ENCODE results near the gene NFIB. TPM values are rescaled to one million over a fixed set of nuclear protein-coding genes. Genes with fewer than 3 reads are reported as not detected.
A peak's percentile ranks its signal among the peaks of the same experiment; 100 is the strongest.

Gene NFIB
- total and polyA plus RNA-seq, 2 of the 4 experiments (the other 2 are of a cell fraction), result 1.4 to 2.0 TPM

DNA sequence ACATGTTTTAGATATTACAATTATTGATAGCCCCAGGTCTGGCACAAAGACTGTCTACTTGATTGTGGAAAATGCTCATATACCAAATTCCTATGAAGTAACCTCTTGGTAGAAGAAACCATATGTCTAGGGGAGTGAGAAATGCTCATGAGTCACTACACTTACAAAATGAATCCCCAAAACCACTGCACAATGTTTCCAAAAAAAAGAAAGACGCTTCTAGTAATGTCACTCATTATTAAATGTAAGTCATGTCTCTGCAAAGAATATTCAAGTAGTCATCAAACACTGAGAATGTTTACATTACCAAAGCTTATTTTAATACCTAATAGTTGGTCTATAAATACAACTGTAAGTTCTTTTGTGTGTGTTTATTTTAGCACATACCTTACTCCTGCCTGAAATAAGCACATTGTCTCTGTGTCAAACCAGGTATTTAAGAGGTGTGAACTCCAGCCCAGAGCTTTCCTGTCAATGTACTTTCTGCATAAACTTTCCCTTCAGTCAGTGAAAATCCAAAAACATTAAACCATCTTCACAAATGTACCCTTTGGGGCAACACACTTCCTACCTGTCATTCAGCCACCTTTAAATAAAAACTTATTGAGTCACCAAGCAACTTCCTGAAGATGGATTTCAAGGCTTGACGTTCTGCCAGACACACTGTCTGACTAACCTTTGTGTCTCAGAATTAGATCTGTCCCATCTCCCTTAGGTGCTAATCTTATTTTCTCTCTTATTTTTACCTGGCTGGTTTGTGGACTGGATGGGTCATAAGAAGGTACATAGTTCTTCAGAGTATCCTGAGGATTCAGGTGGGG lies 194.0 kb downstream of the NFIB start:
- Histone ChIP-seq H3K18ac (ENCODE audit: low read depth, low read length) (no peak overlapping the region), H4K5ac (ENCODE audit: low read depth, low read length) (no peak overlapping the region), H3K27ac (ENCODE audit: insufficient read depth, low read length) (no peak overlapping the region), H3K4ac (ENCODE audit: low read depth, low read length) (no peak overlapping the region), H2BK20ac (ENCODE audit: low read depth, low read length) (no peak overlapping the region), H3K9me3 (ENCODE audit: control insufficient read depth, insufficient read depth, low read length) (no peaks in the 10 kb centered on the region), H3K79me1 (ENCODE audit: low read depth in 1 of 2, low read length in 2 of 2) (no peaks in the 10 kb centered on the region), H3K23ac (ENCODE audit: low read depth, low read length) (no peak overlapping the region), H3K4me2 (ENCODE audit: low read depth, low read length) (no peak overlapping the region), H3K14ac (replicated peaks; ENCODE audit: low read depth, low read length) (no peak overlapping the region), H3K36me3 (ENCODE audit: control insufficient read depth, insufficient read depth, low read length) (no peaks in the 10 kb centered on the region), H3K4me3 (ENCODE audit: insufficient read depth, low read depth, low read length) (no peak overlapping the region), H4K20me1 (ENCODE audit: insufficient read depth, low read length) (no peaks in the 10 kb centered on the region), H4K91ac (ENCODE audit: insufficient read depth, low read depth, low read length) (no peak overlapping the region), H2BK120ac (ENCODE audit: low read depth, low read length) (no peak overlapping the region), H2BK15ac (ENCODE audit: low read depth, low read length) (no peak overlapping the region), H2AK5ac (ENCODE audit: low read depth, low read length) (no peak overlapping the region), H3K9ac (ENCODE audit: low read depth, low read length) (no peak overlapping the region), H3K9me1 (ENCODE audit: insufficient read depth, low read length) (no peaks in the 10 kb centered on the region), H3K27me3 (ENCODE audit: control insufficient read depth, insufficient read depth, low read length) (peaks cover 2% of the 10 kb centered on the region; the same call in 1 of the 2 replicates), H4K8ac (ENCODE audit: low read depth in 2 of 2, low read length in 2 of 2) (no peak overlapping the region), H3K56ac (ENCODE audit: extremely low read depth, insufficient read depth, low read length) (no peak overlapping the region), H3K4me1 (ENCODE audit: control insufficient read depth, insufficient read depth, low read length) (no peaks in the 10 kb centered on the region), H2AK9ac (replicated peaks; ENCODE audit: low read depth, low read length, poor library complexity) (no peak overlapping the region), H2BK5ac (ENCODE audit: low read depth, low read length, poor library complexity, severe bottlenecking) (no peak overlapping the region), H2AFZ (replicated peaks; ENCODE audit: low read length, poor library complexity) (no peak overlapping the region)
- DNase-seq (peak; percentile 70), ATAC-seq (ENCODE audit: low read depth) (no peak)
- POLR2A ChIA-PET (ENCODE audit: unreplicated experiment), result no interaction called here
- TF ChIP-seq, protein P1, sequence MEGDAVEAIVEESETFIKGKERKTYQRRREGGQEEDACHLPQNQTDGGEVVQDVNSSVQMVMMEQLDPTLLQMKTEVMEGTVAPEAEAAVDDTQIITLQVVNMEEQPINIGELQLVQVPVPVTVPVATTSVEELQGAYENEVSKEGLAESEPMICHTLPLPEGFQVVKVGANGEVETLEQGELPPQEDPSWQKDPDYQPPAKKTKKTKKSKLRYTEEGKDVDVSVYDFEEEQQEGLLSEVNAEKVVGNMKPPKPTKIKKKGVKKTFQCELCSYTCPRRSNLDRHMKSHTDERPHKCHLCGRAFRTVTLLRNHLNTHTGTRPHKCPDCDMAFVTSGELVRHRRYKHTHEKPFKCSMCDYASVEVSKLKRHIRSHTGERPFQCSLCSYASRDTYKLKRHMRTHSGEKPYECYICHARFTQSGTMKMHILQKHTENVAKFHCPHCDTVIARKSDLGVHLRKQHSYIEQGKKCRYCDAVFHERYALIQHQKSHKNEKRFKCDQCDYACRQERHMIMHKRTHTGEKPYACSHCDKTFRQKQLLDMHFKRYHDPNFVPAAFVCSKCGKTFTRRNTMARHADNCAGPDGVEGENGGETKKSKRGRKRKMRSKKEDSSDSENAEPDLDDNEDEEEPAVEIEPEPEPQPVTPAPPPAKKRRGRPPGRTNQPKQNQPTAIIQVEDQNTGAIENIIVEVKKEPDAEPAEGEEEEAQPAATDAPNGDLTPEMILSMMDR (conservative IDR thresholded peaks at IDR 0.05; ENCODE audit: low read depth, low read length), result no peak
- TF ChIP-seq RAD21 (IDR thresholded peaks at IDR 0.05; ENCODE audit: low read length), result no peak
- TF ChIP-seq POLR2A (IDR thresholded peaks at IDR 0.05; ENCODE audit: low read depth, low read length), result no peak
- TF ChIP-seq SMC3 (IDR thresholded peaks at IDR 0.05; ENCODE audit: low read depth, low read length), result no peak
- TF ChIP-seq FOS (IDR thresholded peaks at IDR 0.05; ENCODE audit: low read depth, low read length), result no peak
- no peak for TF ChIP-seq RFX5 (IDR thresholded peaks at IDR 0.05; ENCODE audit: low read depth, low read length)
- TF ChIP-seq NFE2L2 (IDR thresholded peaks at IDR 0.05; ENCODE audit: low read depth, low read length), result no peak
- TF ChIP-seq, protein P2, sequence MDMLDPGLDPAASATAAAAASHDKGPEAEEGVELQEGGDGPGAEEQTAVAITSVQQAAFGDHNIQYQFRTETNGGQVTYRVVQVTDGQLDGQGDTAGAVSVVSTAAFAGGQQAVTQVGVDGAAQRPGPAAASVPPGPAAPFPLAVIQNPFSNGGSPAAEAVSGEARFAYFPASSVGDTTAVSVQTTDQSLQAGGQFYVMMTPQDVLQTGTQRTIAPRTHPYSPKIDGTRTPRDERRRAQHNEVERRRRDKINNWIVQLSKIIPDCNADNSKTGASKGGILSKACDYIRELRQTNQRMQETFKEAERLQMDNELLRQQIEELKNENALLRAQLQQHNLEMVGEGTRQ (IDR thresholded peaks at IDR 0.05; ENCODE audit: low read depth, low read length), result no peak
- dilution Hi-C loops (cut with HindIII; ENCODE audit: low sequenced_read_pairs, unreplicated experiment) (no loop called here), in situ Hi-C loops (cut with MboI; ENCODE audit: low sequenced_read_pairs) (no loop called here), intact Hi-C loops (cut with micrococcal nuclease) (no loop called here)
- BruUV-seq (replicated peaks), result no TSS peak
- CTCF ChIA-PET, result no interaction called here
- no CpG with 5 or more reads among the region's 2 CpGs for WGBS, 2 experiments (ENCODE audit: extremely low coverage in 2 of 2, insufficient read length in 1 of 2)
